H1 (cell line): ENCODE data around the gene NDUFB5. TPM values are rescaled to one million over a fixed set of nuclear protein-coding genes. Genes with fewer than 3 reads are reported as not detected.

Source experiments
- CHD2 ChIP-seq: IDR thresholded peaks from 2 replicates; pipeline ENCODE4 v1.6.1; 2012; ENCODE audit warnings: low read length, improper control_type of control experiment
- EGR1 ChIP-seq: IDR thresholded peaks from 2 replicates; pipeline ENCODE4 v1.6.1; 2011; ENCODE audit warnings: low read depth, low read length, borderline replicate concordance
- HDAC2 ChIP-seq, 2 experiments: fragments of 300-600 bp in 1 of 2; sonication (generic) in 1 of 2; IDR thresholded peaks; 2 replicates each; pipeline ENCODE4 v1.6.1; 2011 to 2012; ENCODE audit warnings: low read depth in 2 of 2, low read length in 2 of 2, mild to moderate bottlenecking in 2 of 2, moderate library complexity in 2 of 2, borderline replicate concordance in 1 of 2, inconsistent platforms in 1 of 2
- JUND ChIP-seq: IDR thresholded peaks from 2 replicates; pipeline ENCODE4 v1.6.1; 2011; ENCODE audit warnings: mild to moderate bottlenecking, improper control_type of control experiment, low read length
- KDM4A ChIP-seq: IDR thresholded peaks from one replicate; pipeline ENCODE4 v1.7.1; 2012; ENCODE audit warnings: low read depth, mild to moderate bottlenecking, moderate library complexity, low read length, inconsistent platforms; ENCODE audit not compliant: severe bottlenecking
- POLR2A ChIP-seq, 2 experiments: IDR thresholded peaks; 1 replicate in 1 of 2; 2 replicates in 1 of 2; pipeline ENCODE4 v1.6.1; 2011; ENCODE audit warnings: low read depth in 2 of 2, low read length in 2 of 2, mild to moderate bottlenecking in 2 of 2; ENCODE audit errors: control extremely low read depth in 1 of 2
- RFX5 ChIP-seq: IDR thresholded peaks from 2 replicates; pipeline ENCODE4 v1.6.1; 2011; ENCODE audit warnings: low read depth, low read length, improper control_type of control experiment, borderline replicate concordance
- SP4 ChIP-seq: IDR thresholded peaks from 2 replicates; pipeline ENCODE4 v1.6.1; 2012; ENCODE audit warnings: low read length, inconsistent platforms
- SUZ12 ChIP-seq: fragments of 200-600 bp; sonication (generic); IDR thresholded peaks from 2 replicates; pipeline ENCODE4 v1.6.1; 2012; ENCODE audit warnings: mild to moderate bottlenecking, inconsistent platforms, low read length, moderate library complexity, mixed read lengths
- TCF12 ChIP-seq: IDR thresholded peaks from 2 replicates; pipeline ENCODE4 v1.6.1; 2011; ENCODE audit warnings: low read depth, mild to moderate bottlenecking, low read length
- polyA plus RNA-seq, 7 experiments: library from polyadenylated mRNA; depleted of rRNA in 3 of 7; stranded (reverse) in 5 of 7; unstranded in 2 of 7; fragments of >200 nt in 5 of 7; fragments of 200-250 nt in 2 of 7; gene quantifications; 1 replicate in 5 of 7; 2 replicates in 1 of 7; 4 replicates in 1 of 7; pipeline versions ENCODE4 v1.2.1 to v1.2.3, GENCODE V29; 2011 to 2013; ENCODE audit warnings: missing spikeins in 2 of 7, mixed read lengths in 2 of 7
- total RNA-seq: library from RNA; stranded (reverse); fragmentation: NEBNext Ultra II Directional; extraction: Animal tissue kit (Norgen Biotek cat#: 25700); gene quantifications from 2 replicates; pipeline ENCODE4 v1.2.1, GENCODE V29; 2021
- TF ChIP-seq, protein P1 (sequence below): fragments of 300-600 bp; sonication (generic); IDR thresholded peaks from 2 replicates; pipeline ENCODE4 v1.7.1; 2012; ENCODE audit warnings: low read length, moderate library complexity, mild to moderate bottlenecking, inconsistent platforms; ENCODE audit not compliant: insufficient replicate concordance

The NDUFB5 gene
- total and polyA plus RNA-seq, 2 of the 8 experiments (the other 6 are each of a cell fraction or from before 2014, with no cell fraction given) = 46.1 to 85.8 TPM

DNA sequence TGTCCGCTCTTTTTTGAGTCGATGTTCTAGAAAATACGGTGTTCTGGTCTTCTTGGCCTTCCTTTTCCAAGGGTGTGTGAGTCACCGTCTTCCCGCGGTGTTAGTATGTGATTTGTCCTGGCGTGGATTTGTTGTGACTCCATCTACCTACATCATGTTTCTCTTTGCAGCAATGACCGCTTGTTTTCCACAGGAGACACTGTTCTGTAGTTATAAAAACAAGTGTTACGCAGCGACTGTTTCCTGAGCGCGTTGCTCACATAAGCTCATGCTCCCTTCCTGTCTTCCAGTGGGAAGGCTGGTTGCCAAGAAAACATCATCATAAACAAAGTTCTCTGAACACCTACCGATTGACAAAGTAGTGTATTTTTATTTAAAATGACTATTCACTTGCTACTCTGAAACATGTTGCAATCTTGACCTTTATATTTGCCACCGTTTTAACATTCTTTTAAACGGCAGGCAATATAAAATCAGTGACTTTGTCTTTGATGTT lies 67.2 kb downstream of the NDUFB5 start (continued):
- TF ChIP-seq, protein P1, sequence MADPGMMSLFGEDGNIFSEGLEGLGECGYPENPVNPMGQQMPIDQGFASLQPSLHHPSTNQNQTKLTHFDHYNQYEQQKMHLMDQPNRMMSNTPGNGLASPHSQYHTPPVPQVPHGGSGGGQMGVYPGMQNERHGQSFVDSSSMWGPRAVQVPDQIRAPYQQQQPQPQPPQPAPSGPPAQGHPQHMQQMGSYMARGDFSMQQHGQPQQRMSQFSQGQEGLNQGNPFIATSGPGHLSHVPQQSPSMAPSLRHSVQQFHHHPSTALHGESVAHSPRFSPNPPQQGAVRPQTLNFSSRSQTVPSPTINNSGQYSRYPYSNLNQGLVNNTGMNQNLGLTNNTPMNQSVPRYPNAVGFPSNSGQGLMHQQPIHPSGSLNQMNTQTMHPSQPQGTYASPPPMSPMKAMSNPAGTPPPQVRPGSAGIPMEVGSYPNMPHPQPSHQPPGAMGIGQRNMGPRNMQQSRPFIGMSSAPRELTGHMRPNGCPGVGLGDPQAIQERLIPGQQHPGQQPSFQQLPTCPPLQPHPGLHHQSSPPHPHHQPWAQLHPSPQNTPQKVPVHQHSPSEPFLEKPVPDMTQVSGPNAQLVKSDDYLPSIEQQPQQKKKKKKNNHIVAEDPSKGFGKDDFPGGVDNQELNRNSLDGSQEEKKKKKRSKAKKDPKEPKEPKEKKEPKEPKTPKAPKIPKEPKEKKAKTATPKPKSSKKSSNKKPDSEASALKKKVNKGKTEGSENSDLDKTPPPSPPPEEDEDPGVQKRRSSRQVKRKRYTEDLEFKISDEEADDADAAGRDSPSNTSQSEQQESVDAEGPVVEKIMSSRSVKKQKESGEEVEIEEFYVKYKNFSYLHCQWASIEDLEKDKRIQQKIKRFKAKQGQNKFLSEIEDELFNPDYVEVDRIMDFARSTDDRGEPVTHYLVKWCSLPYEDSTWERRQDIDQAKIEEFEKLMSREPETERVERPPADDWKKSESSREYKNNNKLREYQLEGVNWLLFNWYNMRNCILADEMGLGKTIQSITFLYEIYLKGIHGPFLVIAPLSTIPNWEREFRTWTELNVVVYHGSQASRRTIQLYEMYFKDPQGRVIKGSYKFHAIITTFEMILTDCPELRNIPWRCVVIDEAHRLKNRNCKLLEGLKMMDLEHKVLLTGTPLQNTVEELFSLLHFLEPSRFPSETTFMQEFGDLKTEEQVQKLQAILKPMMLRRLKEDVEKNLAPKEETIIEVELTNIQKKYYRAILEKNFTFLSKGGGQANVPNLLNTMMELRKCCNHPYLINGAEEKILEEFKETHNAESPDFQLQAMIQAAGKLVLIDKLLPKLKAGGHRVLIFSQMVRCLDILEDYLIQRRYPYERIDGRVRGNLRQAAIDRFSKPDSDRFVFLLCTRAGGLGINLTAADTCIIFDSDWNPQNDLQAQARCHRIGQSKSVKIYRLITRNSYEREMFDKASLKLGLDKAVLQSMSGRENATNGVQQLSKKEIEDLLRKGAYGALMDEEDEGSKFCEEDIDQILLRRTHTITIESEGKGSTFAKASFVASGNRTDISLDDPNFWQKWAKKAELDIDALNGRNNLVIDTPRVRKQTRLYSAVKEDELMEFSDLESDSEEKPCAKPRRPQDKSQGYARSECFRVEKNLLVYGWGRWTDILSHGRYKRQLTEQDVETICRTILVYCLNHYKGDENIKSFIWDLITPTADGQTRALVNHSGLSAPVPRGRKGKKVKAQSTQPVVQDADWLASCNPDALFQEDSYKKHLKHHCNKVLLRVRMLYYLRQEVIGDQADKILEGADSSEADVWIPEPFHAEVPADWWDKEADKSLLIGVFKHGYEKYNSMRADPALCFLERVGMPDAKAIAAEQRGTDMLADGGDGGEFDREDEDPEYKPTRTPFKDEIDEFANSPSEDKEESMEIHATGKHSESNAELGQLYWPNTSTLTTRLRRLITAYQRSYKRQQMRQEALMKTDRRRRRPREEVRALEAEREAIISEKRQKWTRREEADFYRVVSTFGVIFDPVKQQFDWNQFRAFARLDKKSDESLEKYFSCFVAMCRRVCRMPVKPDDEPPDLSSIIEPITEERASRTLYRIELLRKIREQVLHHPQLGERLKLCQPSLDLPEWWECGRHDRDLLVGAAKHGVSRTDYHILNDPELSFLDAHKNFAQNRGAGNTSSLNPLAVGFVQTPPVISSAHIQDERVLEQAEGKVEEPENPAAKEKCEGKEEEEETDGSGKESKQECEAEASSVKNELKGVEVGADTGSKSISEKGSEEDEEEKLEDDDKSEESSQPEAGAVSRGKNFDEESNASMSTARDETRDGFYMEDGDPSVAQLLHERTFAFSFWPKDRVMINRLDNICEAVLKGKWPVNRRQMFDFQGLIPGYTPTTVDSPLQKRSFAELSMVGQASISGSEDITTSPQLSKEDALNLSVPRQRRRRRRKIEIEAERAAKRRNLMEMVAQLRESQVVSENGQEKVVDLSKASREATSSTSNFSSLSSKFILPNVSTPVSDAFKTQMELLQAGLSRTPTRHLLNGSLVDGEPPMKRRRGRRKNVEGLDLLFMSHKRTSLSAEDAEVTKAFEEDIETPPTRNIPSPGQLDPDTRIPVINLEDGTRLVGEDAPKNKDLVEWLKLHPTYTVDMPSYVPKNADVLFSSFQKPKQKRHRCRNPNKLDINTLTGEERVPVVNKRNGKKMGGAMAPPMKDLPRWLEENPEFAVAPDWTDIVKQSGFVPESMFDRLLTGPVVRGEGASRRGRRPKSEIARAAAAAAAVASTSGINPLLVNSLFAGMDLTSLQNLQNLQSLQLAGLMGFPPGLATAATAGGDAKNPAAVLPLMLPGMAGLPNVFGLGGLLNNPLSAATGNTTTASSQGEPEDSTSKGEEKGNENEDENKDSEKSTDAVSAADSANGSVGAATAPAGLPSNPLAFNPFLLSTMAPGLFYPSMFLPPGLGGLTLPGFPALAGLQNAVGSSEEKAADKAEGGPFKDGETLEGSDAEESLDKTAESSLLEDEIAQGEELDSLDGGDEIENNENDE = no peak
- TF ChIP-seq KDM4A (no peak), JUND (no peak), HDAC2 (IDR thresholded peaks at IDR 0.05; ENCODE audit: borderline replicate concordance in 1 of 2, low read depth in 2 of 2, low read length in 2 of 2) (no peak), CHD2 (no peak), SP4 (no peak), SUZ12 (no peak), EGR1 (no peak), POLR2A (IDR thresholded peaks at IDR 0.05; ENCODE audit: control extremely low read depth in 1 of 2, low read depth in 2 of 2, low read length in 2 of 2) (no peak), RFX5 (no peak), TCF12 (no peak)
- TF ChIP-seq, all 59 proteins: peak for 0
